HG03097 (cell line): ENCODE results near the gene NME9.

Source experiments
- ATAC-seq: cut with Tn5 transposase; IDR thresholded peaks from one replicate; pipeline ENCODE4 v1.9.1; 2021; ENCODE audit not compliant: unreplicated experiment, low FRiP score

Gene NME9

DNA sequence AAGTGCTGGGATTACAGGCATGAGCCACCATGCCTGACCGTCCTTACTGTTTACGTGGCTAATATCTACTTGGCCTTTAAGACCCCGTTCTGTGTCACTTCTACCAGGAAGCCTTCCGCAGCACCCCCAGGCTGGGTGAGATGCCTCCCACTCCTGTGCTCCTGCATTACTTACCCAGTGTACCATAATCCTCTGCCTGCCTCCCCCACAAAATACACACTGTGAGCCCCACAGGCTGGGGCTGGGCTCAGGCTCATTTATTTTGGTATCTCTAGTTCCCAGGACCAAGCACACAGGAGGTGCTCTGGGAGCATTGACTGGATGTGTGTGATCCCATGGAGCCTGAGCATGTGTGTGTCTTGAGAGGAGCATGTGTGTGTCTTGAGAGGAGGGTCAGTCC lies 33.7 kb upstream of the NME9 start:
- ATAC-seq = no peak

DNA sequence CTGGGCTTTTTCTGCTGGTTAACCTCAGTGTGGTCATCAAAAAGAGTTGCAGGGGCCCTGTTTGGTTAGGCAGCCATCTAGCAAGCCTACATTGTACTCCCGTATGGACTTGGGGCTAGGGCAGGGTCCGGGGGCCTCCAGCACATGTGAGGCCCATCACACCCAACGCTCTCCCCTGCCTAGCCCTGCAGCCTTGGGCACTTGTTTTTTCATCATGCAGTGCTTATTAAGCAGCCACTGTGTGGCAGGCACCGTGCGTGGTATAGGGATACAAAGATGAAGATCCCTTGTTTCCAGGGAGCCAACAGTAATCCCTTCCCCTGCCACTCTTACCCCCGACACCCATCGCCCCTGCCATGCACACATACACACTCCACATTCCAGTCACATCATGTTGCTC lies 32.9 kb upstream of the NME9 start:
- ATAC-seq = no peak

GRCh38 chr3:138361561-138361971 lies 31.9 kb upstream of the NME9 start:
- no peak for ATAC-seq

DNA sequence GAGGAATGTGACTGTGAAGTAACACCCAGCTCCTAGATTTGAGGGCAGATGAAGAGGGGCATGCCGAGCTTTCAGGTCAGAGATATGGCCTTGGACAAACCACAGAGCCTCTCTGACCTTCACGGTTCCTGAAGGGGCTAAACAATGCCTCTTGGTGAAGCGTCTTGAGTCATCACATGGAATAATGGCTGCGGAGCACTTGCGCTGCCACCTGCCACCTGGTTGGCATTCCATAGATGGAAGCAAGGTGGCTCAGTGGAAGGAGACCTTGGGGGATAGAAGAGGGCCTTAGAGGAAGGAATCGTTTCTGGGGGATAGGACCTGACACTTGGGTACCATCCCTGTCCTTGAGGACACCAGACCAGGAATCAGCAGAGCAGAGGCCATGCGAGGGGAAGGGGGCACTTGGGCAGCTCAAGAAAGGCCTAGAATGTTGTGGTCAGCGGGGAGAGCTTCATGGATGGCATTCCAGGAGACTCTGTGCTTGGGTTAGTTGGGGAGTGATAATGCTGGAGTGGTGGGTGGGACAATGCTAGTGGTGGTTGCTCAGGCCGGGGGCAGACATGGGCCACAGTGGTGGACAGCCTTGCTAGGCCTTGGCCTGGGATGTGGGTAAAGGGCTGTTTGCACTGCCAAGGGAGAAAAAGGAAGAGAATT lies 31.3 kb upstream of the NME9 start:
- no peak for ATAC-seq

- no peak for ATAC-seq
Observed at GRCh38 chr3:138359919-138360868, 30.5 kb upstream of the NME9 start.

GRCh38 chr3:138359148-138359918 lies 29.7 kb upstream of the NME9 start:
- ATAC-seq = no peak

DNA sequence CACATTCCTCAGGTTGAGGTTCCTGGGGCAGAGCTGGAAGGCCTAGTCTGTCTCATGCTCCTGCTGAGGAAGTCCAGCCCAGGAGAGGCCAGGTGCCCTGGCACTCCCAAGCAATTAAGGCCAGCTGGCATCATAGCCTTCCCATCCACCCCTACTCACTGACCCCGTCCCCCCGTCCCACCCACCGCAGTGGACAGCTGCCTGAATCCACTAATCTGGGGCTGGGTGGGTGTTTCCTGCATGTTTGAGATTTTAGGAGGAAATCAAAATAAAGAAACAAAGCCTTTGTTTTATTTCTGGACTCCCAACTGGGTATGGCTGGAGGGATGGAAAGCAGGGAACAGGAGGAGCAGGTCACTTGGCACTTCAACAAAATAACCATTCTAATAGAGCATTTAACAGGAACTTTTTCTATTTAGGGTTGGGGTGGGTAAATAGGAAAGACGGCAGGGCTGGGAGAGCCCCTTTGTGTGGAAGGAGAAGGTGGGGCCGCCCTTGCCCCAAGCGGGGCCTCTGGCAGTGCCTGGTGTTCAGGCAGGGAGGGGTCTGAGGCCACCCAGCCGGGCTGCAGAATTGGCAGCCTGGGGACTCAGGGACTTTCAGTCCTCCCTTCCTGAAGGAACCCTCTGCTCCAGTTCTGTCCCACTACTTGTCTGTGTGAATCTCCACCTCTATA lies 27.2 kb upstream of the NME9 start:
- no peak for ATAC-seq

GRCh38 chr3:138355071-138355470 lies 25.4 kb upstream of the NME9 start:
- no peak for ATAC-seq

- no peak for ATAC-seq
Observed at GRCh38 chr3:138354376-138354775, 24.7 kb upstream of the NME9 start.

- no peak for ATAC-seq
Observed at GRCh38 chr3:138351916-138352550, 22.4 kb upstream of the NME9 start.

DNA sequence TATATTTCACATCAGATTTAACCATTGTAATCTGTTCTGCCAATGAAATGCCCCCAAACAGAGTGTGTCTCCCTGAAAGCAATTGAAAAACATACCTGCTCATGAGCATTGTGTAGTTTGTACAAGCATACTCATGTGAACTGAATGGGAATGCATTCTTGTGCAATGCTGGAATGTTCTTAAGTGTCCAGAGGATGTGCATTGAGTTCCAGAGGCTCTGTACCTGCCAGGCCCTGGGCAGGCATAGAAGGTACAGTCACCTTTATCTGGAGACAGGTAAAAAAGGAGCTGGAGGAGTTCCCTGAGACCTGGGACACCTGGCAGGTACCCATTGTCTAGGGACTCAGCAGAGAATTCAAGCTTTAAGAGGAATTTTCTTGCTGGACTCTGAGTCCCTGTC lies 21.5 kb upstream of the NME9 start:
- ATAC-seq = no peak

GRCh38 chr3:138349926-138350665 lies 20.4 kb upstream of the NME9 start:
- ATAC-seq = no peak

- ATAC-seq = no peak
Observed at GRCh38 chr3:138348754-138349739, 19.4 kb upstream of the NME9 start.

- no peak for ATAC-seq
Observed at GRCh38 chr3:138347960-138348753, 18.5 kb upstream of the NME9 start, which contains the start of gene MRAS. Gene MRAS (plus strand): TSS chr3:138348579. CDS start chr3:138372884, 24,305 bp downstream.

GRCh38 chr3:138344754-138345153 lies 15.1 kb upstream of the NME9 start:
- ATAC-seq = no peak

- no peak for ATAC-seq
Observed at GRCh38 chr3:138340511-138340910, 10.9 kb upstream of the NME9 start.

- no peak for ATAC-seq
Observed at GRCh38 chr3:138338811-138339210, 9.2 kb upstream of the NME9 start.
